A673 (cell line): ENCODE measurements around the gene EIF4E2. TPM values are rescaled to one million over a fixed set of nuclear protein-coding genes. Genes with fewer than 3 reads are reported as not detected.

Experiments used
- BruUV-seq: library from RNA; stranded (reverse); fragments of 400-500 nt; replicated peaks from 2 replicates; lab custom pipeline; 2021; lab: Mats Ljungman, UMichigan
- CTCF ChIA-PET: fragments of 300-600 bp; sonication (Branson Sonifier 250); formaldehyde crosslinking; loops from one replicate; lab custom pipeline; 2022; ENCODE audit warnings: antibody characterized with exemption; lab: Charles Lee
- POLR2A ChIA-PET: fragments of 300-600 bp; sonication (Branson Sonifier 250); formaldehyde crosslinking; loops from one replicate; lab custom pipeline; 2022; ENCODE audit warnings: antibody characterized with exemption; ENCODE audit not compliant: low non-redundant PET; lab: Charles Lee
- DNase-seq: peaks from one replicate; pipeline ENCODE4 v3.0.0-alpha.2; 2015; ENCODE audit warnings: low spot score
- H3K27ac ChIP-seq: fragments of 200-600 bp; sonication (generic); 2 replicates; pipeline ENCODE4 v1.5.1; 2016; ENCODE audit warnings: mixed run types, low read depth, mild to moderate bottlenecking, mixed read lengths, antibody characterized with exemption, low read length; ENCODE audit not compliant: poor library complexity, severe bottlenecking
- H3K27me3 ChIP-seq: fragments of 200-600 bp; sonication (generic); replicated peaks from 2 replicates; pipeline ENCODE4 v1.6.1; 2017; ENCODE audit warnings: mixed run types, low read depth, mild to moderate bottlenecking, mixed read lengths, antibody characterized with exemption, low read length; ENCODE audit not compliant: insufficient read depth, poor library complexity
- H3K36me3 ChIP-seq: fragments of 200-600 bp; sonication (generic); 2 replicates; pipeline ENCODE4 v1.6.1; 2016; ENCODE audit warnings: mixed run types, mild to moderate bottlenecking, mixed read lengths, antibody characterized with exemption, low read length; ENCODE audit not compliant: insufficient read depth, poor library complexity, severe bottlenecking
- H3K4me1 ChIP-seq: fragments of 200-600 bp; sonication (generic); 2 replicates; pipeline ENCODE4 v1.6.1; 2017; ENCODE audit warnings: mixed run types, mild to moderate bottlenecking, mixed read lengths, antibody characterized with exemption, low read length; ENCODE audit not compliant: insufficient read depth, poor library complexity, severe bottlenecking
- H3K4me3 ChIP-seq: fragments of 200-600 bp; sonication (generic); 2 replicates; pipeline ENCODE4 v1.5.1; 2016; ENCODE audit warnings: low read depth, mixed run types, mild to moderate bottlenecking, mixed read lengths, low read length; ENCODE audit not compliant: poor library complexity, severe bottlenecking
- H3K9me3 ChIP-seq: fragments of 200-600 bp; sonication (generic); 2 replicates; pipeline ENCODE4 v1.6.1; 2016; ENCODE audit warnings: mixed run types, low read depth, mild to moderate bottlenecking, mixed read lengths, antibody characterized with exemption, low read length; ENCODE audit not compliant: poor library complexity, severe bottlenecking
- EZH2 ChIP-seq: fragments of 200-600 bp; sonication (generic); IDR thresholded peaks from 2 replicates; pipeline ENCODE4 v1.6.1; 2017; ENCODE audit warnings: borderline replicate concordance, low read depth, mild to moderate bottlenecking, mixed read lengths, antibody characterized with exemption, low read length; ENCODE audit not compliant: poor library complexity, severe bottlenecking
- intact Hi-C: fragments of 100-400 bp; cut with micrococcal nuclease; formaldehyde crosslinking; loops from one replicate; pipeline ENCODE4 v1.10.0; 2022; ENCODE audit not compliant: unreplicated experiment
- total RNA-seq: library from RNA; stranded (reverse); gene quantifications from 2 replicates; pipeline ENCODE4 v1.2.3, GENCODE V29; 2021
- TF ChIP-seq, protein P1 (sequence below): fragments of 300-800, 200-600 bp; sonication (generic); conservative IDR thresholded peaks from 2 replicates; pipeline ENCODE4 v1.5.1; 2017; ENCODE audit warnings: low read depth, mild to moderate bottlenecking, antibody characterized with exemption, low read length, moderate library complexity, mixed read lengths

Gene EIF4E2
- total RNA-seq, 1 experiment from 2014 or later: 60.8 TPM

DNA sequence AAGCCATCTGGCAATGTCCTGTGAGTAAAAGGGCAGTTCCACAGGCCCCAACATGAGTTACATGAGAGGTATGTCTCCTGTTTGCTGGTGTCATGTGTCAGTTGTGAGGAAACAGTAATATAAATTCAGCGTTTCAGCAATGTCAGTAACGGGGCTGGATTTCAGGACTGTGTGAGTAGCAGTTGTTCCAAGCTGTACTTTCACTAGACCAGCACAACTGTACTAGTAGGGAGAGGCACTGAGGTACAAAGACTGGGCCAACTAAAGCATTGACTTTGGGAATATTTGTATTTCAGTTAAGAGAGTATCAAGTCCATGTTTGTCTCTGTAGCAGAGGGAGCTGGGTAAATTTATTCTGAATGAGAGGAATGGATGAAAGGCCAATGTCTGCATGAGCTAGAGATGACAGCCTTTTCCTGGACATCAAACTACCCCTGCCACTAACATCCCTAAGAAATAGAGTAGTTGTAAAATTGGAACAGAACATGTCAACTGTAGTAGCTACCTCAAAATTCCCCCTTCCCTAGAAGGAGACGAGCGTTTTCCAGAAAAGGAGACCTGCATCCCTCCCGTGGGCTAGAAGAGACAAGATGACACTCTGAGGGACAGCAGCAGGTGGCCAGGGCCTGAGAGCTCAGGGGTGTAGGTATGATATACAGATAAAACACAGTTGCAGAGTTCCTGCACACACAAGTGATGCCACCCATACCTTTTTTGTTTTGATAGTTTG lies 24.4 kb downstream of the EIF4E2 start:
- no TSS peak for BruUV-seq
- no peak for TF ChIP-seq EZH2
- TF ChIP-seq, protein P1, sequence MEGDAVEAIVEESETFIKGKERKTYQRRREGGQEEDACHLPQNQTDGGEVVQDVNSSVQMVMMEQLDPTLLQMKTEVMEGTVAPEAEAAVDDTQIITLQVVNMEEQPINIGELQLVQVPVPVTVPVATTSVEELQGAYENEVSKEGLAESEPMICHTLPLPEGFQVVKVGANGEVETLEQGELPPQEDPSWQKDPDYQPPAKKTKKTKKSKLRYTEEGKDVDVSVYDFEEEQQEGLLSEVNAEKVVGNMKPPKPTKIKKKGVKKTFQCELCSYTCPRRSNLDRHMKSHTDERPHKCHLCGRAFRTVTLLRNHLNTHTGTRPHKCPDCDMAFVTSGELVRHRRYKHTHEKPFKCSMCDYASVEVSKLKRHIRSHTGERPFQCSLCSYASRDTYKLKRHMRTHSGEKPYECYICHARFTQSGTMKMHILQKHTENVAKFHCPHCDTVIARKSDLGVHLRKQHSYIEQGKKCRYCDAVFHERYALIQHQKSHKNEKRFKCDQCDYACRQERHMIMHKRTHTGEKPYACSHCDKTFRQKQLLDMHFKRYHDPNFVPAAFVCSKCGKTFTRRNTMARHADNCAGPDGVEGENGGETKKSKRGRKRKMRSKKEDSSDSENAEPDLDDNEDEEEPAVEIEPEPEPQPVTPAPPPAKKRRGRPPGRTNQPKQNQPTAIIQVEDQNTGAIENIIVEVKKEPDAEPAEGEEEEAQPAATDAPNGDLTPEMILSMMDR: no peak
- Histone ChIP-seq H3K27ac (no peak overlapping the region), H3K4me1 (no peaks in the 10 kb centered on the region), H3K4me3 (no peak overlapping the region), H3K36me3 (no peaks in the 10 kb centered on the region), H3K9me3 (no peaks in the 10 kb centered on the region), H3K27me3 (no peaks in the 10 kb centered on the region)
- ChIA-PET CTCF (no interaction called here), POLR2A (no interaction called here)
- intact Hi-C loops: no loop called here
- DNase-seq: no peak

DNA sequence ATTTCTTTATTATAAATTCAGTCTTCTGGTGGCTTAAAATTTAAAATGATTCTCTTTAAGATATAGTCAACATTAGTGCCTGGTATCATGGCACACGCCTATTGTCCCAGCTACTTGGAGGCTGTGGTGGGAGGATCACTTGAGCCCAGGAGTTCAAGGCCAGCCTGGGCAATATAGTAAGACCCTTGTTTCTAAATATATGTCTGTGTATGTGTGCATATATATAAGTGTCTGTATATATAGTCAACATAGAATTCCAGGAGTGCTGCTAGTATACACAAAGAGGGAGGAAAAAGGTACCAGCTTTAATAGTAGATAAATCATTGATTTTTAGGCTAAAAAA lies 24.9 kb downstream of the EIF4E2 start:
- H3K4me1 ChIP-seq: no peaks in the 10 kb centered on the region
- H3K27ac ChIP-seq: no peak overlapping the region
- H3K36me3 ChIP-seq: no peaks in the 10 kb centered on the region
- no peaks in the 10 kb centered on the region for H3K9me3 ChIP-seq
- CTCF ChIA-PET: no interaction called here
- no peaks in the 10 kb centered on the region for H3K27me3 ChIP-seq
- POLR2A ChIA-PET: no interaction called here
- TF ChIP-seq EZH2: no peak
- TF ChIP-seq, protein P1: no peak
- no TSS peak for BruUV-seq
- no peak overlapping the region for H3K4me3 ChIP-seq
- no peak for DNase-seq
- intact Hi-C loops: no loop called here

DNA sequence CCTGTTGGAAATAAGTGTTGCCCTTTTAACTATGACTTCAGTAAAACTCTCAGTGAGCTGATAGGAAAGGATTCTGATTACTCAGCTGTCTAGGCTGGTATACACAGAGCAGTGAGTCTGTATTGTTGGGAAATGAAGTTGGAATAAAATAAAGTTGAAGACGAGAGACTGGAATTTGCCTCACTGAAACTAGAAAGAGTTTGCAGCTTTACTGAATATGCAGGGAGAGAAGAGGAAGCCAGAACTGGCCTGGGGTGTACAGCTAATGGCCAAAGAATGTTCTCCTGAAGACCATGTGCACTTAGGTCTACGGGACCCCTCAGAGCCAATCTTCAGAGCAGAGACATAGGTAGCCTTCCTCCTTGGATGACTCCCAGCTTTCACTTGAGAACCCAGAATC lies 26.5 kb downstream of the EIF4E2 start:
- ChIA-PET CTCF (no interaction called here), POLR2A (no interaction called here)
- intact Hi-C loops: no loop called here
- no peak overlapping the region for H3K27ac ChIP-seq
- no peaks in the 10 kb centered on the region for H3K36me3 ChIP-seq
- no peaks in the 10 kb centered on the region for H3K4me1 ChIP-seq
- DNase-seq: no peak
- no peaks in the 10 kb centered on the region for H3K27me3 ChIP-seq
- no TSS peak for BruUV-seq
- TF ChIP-seq, protein P1: no peak
- no peak for TF ChIP-seq EZH2
- no peaks in the 10 kb centered on the region for H3K9me3 ChIP-seq
- no peak overlapping the region for H3K4me3 ChIP-seq
